BE2C (cell line): Measurements from ENCODE around the gene SMYD5.

Experiments
- DNase-seq: peaks from one replicate; pipeline ENCODE4 v3.0.0-alpha.2; 2020
- H3K27me3 ChIP-seq: fragments of 250-450 bp; sonication (Bioruptor Pico); 2 replicates; pipeline ENCODE4 v1.5.1; 2020; ENCODE audit warnings: mild to moderate bottlenecking
- H3K36me3 ChIP-seq: fragments of 250-450 bp; sonication (Bioruptor Pico); 2 replicates; pipeline ENCODE4 v1.5.1; 2020; ENCODE audit warnings: mild to moderate bottlenecking
- H3K4me1 ChIP-seq: fragments of 250-450 bp; sonication (Bioruptor Pico); 2 replicates; pipeline ENCODE4 v1.5.1; 2020
- H3K4me3 ChIP-seq: 2 replicates; pipeline ENCODE4 v1.5.1; 2011; ENCODE audit warnings: low read depth, low read length
- H3K9me3 ChIP-seq: fragments of 250-450 bp; sonication (Bioruptor Pico); 2 replicates; pipeline ENCODE4 v1.5.1; 2020
- TF ChIP-seq, protein P1 (sequence below): IDR thresholded peaks from 2 replicates; pipeline ENCODE4 v1.5.1; 2012; ENCODE audit warnings: mild to moderate bottlenecking, low read depth, low read length

The SMYD5 gene

GRCh38 chr2:73174941-73175662, 38.9 kb upstream of the SMYD5 start:
- peaks cover 31% of the 10 kb centered on the region for H3K27me3 ChIP-seq
- DNase-seq: no peak
- no peaks in the 10 kb centered on the region for H3K9me3 ChIP-seq
- peak overlapping the region; percentile 24; the same call in 1 of the 2 replicates for H3K4me3 ChIP-seq
- no peaks in the 10 kb centered on the region for H3K36me3 ChIP-seq
- H3K4me1 ChIP-seq: no peaks in the 10 kb centered on the region
- TF ChIP-seq, protein P1, sequence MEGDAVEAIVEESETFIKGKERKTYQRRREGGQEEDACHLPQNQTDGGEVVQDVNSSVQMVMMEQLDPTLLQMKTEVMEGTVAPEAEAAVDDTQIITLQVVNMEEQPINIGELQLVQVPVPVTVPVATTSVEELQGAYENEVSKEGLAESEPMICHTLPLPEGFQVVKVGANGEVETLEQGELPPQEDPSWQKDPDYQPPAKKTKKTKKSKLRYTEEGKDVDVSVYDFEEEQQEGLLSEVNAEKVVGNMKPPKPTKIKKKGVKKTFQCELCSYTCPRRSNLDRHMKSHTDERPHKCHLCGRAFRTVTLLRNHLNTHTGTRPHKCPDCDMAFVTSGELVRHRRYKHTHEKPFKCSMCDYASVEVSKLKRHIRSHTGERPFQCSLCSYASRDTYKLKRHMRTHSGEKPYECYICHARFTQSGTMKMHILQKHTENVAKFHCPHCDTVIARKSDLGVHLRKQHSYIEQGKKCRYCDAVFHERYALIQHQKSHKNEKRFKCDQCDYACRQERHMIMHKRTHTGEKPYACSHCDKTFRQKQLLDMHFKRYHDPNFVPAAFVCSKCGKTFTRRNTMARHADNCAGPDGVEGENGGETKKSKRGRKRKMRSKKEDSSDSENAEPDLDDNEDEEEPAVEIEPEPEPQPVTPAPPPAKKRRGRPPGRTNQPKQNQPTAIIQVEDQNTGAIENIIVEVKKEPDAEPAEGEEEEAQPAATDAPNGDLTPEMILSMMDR: no peak

- peak; percentile 72 for DNase-seq
- Histone ChIP-seq H3K36me3 (no peaks in the 10 kb centered on the region), H3K9me3 (no peaks in the 10 kb centered on the region), H3K27me3 (peaks cover 31% of the 10 kb centered on the region), H3K4me1 (no peaks in the 10 kb centered on the region), H3K4me3 (peak overlapping the region; percentile 24; the same call in 1 of the 2 replicates)
- TF ChIP-seq, protein P1: no peak
Observed at GRCh38 chr2:73175663-73176204, 38.3 kb upstream of the SMYD5 start.

GRCh38 chr2:73176205-73176880, 37.7 kb upstream of the SMYD5 start:
- no peaks in the 10 kb centered on the region for H3K36me3 ChIP-seq
- TF ChIP-seq, protein P1: no peak
- H3K4me3 ChIP-seq: 0 out of 2 replicates have a peak overlapping the region, but pooled peaks have one; percentile 6
- peaks cover 31% of the 10 kb centered on the region for H3K27me3 ChIP-seq
- H3K4me1 ChIP-seq: no peaks in the 10 kb centered on the region
- H3K9me3 ChIP-seq: no peaks in the 10 kb centered on the region
- DNase-seq: no peak

GRCh38 chr2:73176881-73177644, 37.0 kb upstream of the SMYD5 start:
- H3K4me3 ChIP-seq: peak overlapping the region; percentile 38
- peaks cover 31% of the 10 kb centered on the region for H3K27me3 ChIP-seq
- H3K36me3 ChIP-seq: no peaks in the 10 kb centered on the region
- H3K9me3 ChIP-seq: no peaks in the 10 kb centered on the region
- DNase-seq: peak; percentile 85
- TF ChIP-seq, protein P1: peak; percentile 58
- H3K4me1 ChIP-seq: no peaks in the 10 kb centered on the region

GRCh38 chr2:73177645-73178255, 36.3 kb upstream of the SMYD5 start:
- TF ChIP-seq, protein P1: no peak
- DNase-seq: no peak
- no peaks in the 10 kb centered on the region for H3K9me3 ChIP-seq
- no peak overlapping the region for H3K4me3 ChIP-seq
- H3K27me3 ChIP-seq: peaks cover 31% of the 10 kb centered on the region
- no peaks in the 10 kb centered on the region for H3K4me1 ChIP-seq
- H3K36me3 ChIP-seq: no peaks in the 10 kb centered on the region
